Measurements from ENCODE around the gene RASL11A. TPM values are rescaled to one million over a fixed set of nuclear protein-coding genes. Genes with fewer than 3 reads are reported as not detected.

RASL11A gene
- total and polyA plus RNA-seq, 2 of the 8 experiments (the other 6 are each of a cell fraction or from before 2014, with no cell fraction given) = 2.9 to 6.8 TPM

DNA sequence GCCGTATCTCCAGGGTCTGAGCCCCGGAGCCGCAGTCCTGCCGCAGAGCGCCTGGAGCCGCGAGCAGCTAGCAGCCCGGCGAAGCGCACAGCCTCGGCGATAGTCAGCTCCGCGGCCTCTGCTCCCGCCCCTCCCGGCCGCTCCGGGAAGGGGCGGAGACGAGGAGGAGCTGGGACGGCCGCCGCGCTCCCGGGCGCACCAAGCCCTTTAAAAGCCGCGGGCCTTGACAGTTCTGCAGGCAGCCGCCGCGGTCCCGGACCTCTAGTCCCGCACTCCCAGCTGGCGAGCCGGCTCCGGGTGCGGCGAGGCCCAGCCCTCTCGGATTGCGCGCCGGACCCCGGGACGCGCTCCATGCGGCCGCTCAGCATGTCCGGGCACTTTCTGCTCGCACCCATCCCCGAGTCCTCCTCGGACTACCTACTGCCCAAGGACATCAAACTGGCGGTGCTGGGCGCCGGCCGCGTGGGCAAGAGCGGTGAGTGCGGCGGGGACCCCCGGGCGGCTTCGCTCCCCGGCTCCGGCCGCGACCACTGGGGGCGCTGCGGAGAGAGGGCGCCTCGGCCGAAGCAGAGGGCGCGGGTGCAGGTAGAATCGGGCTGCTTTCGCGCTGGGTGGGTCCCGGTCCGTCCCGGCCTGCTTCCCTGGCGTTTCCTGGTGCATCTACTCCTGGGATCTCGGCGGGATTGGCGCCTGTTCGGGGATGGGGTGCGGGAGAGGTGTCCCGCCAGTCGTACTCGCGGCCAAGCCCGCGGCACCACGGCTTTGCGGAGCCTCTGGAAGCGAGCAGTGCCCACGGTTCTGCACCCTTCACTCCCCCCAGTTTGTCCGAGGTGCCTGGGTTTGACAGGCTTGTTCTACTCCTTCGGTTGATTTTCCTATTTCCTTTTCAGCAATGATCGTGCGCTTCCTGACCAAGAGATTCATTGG lies at the start of gene RASL11A (continued):
- TF ChIP-seq, protein P1, sequence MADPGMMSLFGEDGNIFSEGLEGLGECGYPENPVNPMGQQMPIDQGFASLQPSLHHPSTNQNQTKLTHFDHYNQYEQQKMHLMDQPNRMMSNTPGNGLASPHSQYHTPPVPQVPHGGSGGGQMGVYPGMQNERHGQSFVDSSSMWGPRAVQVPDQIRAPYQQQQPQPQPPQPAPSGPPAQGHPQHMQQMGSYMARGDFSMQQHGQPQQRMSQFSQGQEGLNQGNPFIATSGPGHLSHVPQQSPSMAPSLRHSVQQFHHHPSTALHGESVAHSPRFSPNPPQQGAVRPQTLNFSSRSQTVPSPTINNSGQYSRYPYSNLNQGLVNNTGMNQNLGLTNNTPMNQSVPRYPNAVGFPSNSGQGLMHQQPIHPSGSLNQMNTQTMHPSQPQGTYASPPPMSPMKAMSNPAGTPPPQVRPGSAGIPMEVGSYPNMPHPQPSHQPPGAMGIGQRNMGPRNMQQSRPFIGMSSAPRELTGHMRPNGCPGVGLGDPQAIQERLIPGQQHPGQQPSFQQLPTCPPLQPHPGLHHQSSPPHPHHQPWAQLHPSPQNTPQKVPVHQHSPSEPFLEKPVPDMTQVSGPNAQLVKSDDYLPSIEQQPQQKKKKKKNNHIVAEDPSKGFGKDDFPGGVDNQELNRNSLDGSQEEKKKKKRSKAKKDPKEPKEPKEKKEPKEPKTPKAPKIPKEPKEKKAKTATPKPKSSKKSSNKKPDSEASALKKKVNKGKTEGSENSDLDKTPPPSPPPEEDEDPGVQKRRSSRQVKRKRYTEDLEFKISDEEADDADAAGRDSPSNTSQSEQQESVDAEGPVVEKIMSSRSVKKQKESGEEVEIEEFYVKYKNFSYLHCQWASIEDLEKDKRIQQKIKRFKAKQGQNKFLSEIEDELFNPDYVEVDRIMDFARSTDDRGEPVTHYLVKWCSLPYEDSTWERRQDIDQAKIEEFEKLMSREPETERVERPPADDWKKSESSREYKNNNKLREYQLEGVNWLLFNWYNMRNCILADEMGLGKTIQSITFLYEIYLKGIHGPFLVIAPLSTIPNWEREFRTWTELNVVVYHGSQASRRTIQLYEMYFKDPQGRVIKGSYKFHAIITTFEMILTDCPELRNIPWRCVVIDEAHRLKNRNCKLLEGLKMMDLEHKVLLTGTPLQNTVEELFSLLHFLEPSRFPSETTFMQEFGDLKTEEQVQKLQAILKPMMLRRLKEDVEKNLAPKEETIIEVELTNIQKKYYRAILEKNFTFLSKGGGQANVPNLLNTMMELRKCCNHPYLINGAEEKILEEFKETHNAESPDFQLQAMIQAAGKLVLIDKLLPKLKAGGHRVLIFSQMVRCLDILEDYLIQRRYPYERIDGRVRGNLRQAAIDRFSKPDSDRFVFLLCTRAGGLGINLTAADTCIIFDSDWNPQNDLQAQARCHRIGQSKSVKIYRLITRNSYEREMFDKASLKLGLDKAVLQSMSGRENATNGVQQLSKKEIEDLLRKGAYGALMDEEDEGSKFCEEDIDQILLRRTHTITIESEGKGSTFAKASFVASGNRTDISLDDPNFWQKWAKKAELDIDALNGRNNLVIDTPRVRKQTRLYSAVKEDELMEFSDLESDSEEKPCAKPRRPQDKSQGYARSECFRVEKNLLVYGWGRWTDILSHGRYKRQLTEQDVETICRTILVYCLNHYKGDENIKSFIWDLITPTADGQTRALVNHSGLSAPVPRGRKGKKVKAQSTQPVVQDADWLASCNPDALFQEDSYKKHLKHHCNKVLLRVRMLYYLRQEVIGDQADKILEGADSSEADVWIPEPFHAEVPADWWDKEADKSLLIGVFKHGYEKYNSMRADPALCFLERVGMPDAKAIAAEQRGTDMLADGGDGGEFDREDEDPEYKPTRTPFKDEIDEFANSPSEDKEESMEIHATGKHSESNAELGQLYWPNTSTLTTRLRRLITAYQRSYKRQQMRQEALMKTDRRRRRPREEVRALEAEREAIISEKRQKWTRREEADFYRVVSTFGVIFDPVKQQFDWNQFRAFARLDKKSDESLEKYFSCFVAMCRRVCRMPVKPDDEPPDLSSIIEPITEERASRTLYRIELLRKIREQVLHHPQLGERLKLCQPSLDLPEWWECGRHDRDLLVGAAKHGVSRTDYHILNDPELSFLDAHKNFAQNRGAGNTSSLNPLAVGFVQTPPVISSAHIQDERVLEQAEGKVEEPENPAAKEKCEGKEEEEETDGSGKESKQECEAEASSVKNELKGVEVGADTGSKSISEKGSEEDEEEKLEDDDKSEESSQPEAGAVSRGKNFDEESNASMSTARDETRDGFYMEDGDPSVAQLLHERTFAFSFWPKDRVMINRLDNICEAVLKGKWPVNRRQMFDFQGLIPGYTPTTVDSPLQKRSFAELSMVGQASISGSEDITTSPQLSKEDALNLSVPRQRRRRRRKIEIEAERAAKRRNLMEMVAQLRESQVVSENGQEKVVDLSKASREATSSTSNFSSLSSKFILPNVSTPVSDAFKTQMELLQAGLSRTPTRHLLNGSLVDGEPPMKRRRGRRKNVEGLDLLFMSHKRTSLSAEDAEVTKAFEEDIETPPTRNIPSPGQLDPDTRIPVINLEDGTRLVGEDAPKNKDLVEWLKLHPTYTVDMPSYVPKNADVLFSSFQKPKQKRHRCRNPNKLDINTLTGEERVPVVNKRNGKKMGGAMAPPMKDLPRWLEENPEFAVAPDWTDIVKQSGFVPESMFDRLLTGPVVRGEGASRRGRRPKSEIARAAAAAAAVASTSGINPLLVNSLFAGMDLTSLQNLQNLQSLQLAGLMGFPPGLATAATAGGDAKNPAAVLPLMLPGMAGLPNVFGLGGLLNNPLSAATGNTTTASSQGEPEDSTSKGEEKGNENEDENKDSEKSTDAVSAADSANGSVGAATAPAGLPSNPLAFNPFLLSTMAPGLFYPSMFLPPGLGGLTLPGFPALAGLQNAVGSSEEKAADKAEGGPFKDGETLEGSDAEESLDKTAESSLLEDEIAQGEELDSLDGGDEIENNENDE (IDR thresholded peaks at IDR 0.05; ENCODE audit: insufficient replicate concordance, low read length) = no peak
- no peak for TF ChIP-seq MAFK (IDR thresholded peaks at IDR 0.05; ENCODE audit: low read depth, low read length)
- TF ChIP-seq TAF1 (IDR thresholded peaks at IDR 0.05; ENCODE audit: low read depth, low read length) = peak; percentile 72
- TF ChIP-seq KDM5A (IDR thresholded peaks at IDR 0.05; ENCODE audit: low read length) = no peak
- peak; percentile 93 for TF ChIP-seq ASH2L (IDR thresholded peaks at IDR 0.05; ENCODE audit: low read length)
- no peak for TF ChIP-seq EGR1 (IDR thresholded peaks at IDR 0.05; ENCODE audit: borderline replicate concordance, low read depth, low read length)
- TF ChIP-seq POLR2A (IDR thresholded peaks at IDR 0.05; ENCODE audit: control extremely low read depth in 1 of 2, low read depth in 2 of 2, low read length in 2 of 2) = peak; percentile 65 to 87
- TF ChIP-seq TEAD4 (IDR thresholded peaks at IDR 0.05; ENCODE audit: low read depth, low read length) = peak; percentile 3; the same call in 1 of the 2 replicates
- no peak for TF ChIP-seq NRF1 (IDR thresholded peaks at IDR 0.05; ENCODE audit: low read depth, low read length)
- TF ChIP-seq BRCA1 (IDR thresholded peaks at IDR 0.05; ENCODE audit: low read depth, low read length) = no peak
- TF ChIP-seq CHD2 (IDR thresholded peaks at IDR 0.05; ENCODE audit: low read length) = no peak
- TF ChIP-seq CEBPB (IDR thresholded peaks at IDR 0.05; ENCODE audit: low read depth, low read length) = no peak

Measured in H1 (cell line).